GM21526 (cell line): ENCODE data around the gene ZBTB7C.

Source experiments
- ATAC-seq: cut with Tn5 transposase; IDR thresholded peaks from one replicate; pipeline ENCODE4 v1.9.1; 2021; ENCODE audit warnings: moderate library complexity; ENCODE audit not compliant: unreplicated experiment, low FRiP score

ZBTB7C gene

GRCh38 chr18:48106976-48107781 lies 302.0 kb downstream of the ZBTB7C start:
- no peak for ATAC-seq

DNA sequence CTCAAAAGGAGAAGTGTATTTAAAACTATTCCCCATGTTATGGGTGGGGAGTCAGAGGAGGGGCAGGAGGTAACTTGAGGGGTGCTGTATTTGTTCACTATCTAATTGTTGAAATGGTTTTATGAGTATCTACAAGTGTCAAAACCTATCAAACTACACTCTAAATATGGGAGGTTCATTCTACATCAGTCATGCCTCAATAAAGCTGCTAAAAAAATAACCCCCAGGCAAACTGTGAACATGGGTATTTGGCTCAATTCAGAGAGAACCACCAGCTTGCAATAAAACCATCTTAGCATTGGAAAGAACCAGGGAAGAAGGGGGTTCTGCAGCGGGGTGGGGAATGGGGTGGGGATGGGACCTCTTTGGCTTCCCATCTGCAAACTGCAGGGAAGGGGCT lies 302.7 kb downstream of the ZBTB7C start:
- no peak for ATAC-seq

- ATAC-seq = no peak
Observed at GRCh38 chr18:48105317-48105716, 303.9 kb downstream of the ZBTB7C start.

DNA sequence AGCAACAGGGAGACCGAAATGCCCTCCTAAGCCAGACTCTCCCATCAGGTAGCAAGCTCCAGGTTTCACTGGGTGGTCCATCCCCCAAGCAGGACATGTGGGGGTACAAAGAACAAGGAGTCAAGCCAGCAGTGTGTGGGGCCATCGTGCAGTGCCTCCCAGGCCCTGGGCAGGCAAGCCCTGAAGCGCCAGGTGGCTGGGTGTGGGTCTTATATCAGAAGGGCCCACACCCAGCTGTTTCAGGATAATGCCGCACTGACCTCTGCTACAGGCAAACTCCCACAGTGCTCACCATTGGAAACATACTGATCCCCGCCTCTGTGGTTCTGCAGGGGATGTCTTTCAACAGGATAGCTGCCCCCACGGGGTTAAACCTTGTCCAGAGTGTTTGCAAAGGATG lies 304.5 kb downstream of the ZBTB7C start:
- no peak for ATAC-seq

DNA sequence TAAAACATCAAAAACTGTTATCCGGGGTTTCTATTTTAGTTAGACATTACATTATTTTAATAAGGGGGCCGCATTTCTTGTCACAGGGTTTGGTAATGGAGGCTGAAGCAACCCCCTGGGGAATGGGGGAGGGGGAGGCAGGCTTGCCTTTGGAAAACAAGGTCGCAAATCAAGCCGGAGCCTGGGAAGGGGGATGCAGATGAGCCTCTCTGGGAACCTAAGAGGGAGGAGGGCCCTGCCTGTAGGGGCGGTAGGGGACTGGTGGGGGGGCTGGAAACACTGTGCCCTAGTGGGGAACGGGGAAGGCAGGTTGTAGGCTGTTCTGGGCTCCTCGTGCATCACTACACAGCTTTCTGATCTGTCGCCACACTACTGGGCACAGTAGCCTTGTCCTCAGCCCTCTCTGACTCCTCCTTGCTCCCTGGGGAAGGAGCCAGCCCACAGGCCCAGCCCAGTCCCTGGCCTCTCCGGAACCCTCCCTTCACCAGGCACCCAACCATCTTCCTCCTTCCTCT lies 308.5 kb downstream of the ZBTB7C start:
- no peak for ATAC-seq

- ATAC-seq = no peak
Observed at GRCh38 chr18:48100165-48100575, 309.0 kb downstream of the ZBTB7C start.

GRCh38 chr18:48099481-48100164 lies 309.6 kb downstream of the ZBTB7C start:
- no peak for ATAC-seq

GRCh38 chr18:48098538-48098937 lies 310.6 kb downstream of the ZBTB7C start:
- no peak for ATAC-seq

- no peak for ATAC-seq
Observed at GRCh38 chr18:48098007-48098406, 311.2 kb downstream of the ZBTB7C start.

GRCh38 chr18:48095726-48096125 lies 313.5 kb downstream of the ZBTB7C start:
- ATAC-seq = no peak

- ATAC-seq = no peak
Observed at GRCh38 chr18:48093104-48093503, 316.1 kb downstream of the ZBTB7C start.

- no peak for ATAC-seq
Observed at GRCh38 chr18:48091869-48092497, 317.2 kb downstream of the ZBTB7C start.

DNA sequence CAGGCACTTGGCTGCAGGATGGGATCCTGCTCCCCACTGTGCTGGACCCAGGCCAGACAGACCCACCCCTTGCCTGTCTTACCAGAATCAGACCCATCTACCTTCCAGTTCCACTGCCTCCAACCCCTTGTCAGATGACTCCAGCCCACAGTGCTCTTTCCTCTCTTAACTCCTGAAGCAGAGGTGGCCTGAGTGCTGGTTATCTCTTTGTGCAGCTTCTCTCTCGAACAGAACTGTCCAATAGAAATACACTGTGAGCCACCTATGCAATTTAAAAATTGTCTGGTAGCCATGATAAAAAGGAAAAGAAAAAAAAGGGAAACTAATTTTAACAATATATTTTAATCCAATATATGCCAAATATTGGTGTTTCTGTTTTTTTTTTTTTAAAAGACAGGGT lies 318.5 kb downstream of the ZBTB7C start:
- no peak for ATAC-seq

- no peak for ATAC-seq
Observed at GRCh38 chr18:48090021-48090420, 319.2 kb downstream of the ZBTB7C start.

DNA sequence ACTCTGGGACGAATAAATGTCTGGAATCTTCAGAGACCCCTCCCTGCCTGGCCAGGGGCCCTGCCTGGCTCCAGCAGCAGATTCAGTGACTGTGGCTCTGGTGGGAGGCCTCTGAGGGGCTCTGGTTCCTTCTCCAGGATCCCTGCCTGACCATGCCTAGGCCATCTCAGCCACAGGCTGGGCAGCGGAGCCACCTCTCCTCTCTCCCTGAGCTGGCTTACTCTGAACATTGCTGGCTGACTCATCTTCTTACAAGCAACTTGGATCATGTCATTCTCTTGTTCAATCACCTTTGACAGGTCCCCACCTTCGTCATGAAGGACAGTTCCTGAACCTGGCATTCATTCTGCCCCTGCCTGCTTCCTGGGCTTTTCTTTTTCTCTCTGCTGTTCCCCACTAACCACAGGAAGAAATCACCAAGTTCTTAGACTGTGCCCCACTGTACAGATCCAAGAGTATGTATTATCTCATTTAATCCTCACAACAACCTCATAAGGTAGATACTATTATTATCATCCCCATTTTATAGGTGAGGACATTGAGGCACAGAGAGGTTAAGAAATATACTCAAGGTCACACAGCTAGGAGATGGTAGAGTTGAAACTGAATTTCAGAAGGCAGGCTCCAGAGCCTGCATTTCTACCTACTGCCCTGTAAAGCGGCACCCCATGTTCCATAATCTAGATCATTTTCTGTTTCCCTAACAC lies 323.2 kb downstream of the ZBTB7C start:
- ATAC-seq = no peak

- no peak for ATAC-seq
Observed at GRCh38 chr18:48084858-48085257, 324.3 kb downstream of the ZBTB7C start.

DNA sequence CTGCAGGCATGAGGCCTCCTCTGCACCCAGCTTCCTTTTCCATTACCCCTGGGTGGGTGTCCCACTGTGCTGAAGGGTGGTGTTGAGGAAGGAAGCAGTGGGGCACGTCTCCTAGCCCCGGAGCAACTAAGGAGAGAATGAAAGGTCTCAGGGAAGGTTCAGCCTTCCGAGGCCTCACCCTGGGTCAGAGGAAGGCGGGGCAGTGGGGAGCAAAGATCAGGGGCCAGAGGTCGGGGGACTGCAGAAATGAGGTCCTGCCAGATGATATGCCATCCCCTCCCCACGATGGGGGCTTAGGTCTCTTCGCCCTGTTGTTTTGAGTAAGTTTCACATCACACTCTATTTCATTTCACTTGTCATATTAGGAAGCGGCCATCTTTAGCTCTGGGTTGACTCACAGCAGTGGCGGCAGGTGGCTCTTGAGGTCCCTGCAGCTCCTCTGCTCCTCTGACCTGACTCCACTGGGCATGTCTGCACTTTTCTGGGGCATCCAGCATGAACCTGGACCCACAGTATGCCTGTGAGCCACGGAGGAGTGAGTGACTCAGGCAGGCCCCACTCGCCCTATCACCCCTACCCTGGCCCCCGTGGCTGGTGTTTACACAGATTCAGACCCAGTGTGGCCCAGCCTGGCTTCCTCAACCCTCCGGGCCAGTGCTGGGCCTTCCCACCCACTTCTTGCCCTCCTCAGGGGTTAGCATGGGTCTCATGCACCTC lies 325.0 kb downstream of the ZBTB7C start:
- ATAC-seq = no peak

- ATAC-seq = no peak
Observed at GRCh38 chr18:48080546-48080945, 328.6 kb downstream of the ZBTB7C start.

DNA sequence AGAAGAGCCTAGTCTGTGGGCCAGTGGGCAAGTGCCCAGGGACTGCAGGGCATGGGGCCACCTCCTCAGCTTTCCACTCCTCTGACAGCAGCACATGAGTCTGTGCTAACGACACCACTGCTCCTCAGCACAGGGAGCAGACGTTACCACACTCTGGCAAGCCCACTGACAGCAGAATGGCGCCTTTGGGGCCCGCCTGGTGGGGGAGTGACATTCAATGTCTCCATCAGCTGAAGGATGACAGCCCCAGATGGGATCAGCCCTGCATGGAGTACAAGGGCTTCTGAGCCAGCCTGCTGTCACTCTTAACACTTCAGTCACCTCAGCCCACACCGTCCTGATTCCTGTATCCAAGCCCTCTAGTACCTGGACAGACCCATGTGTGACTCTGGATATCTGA lies 329.3 kb downstream of the ZBTB7C start:
- ATAC-seq = no peak

GRCh38 chr18:48078448-48078847 lies 330.7 kb downstream of the ZBTB7C start:
- ATAC-seq = no peak
